OCI-LY7 (cell line): Measurements from ENCODE around the gene STPG4.

Experiments used
- CTCF ChIP-seq: fragments of 200-600 bp; sonication (generic); conservative IDR thresholded peaks from 2 replicates; pipeline ENCODE4 v1.5.1; 2014; ENCODE audit warnings: mild to moderate bottlenecking, antibody characterized with exemption, low read length, moderate library complexity, mixed read lengths
- EZH2phosphoT487 ChIP-seq: fragments of 200-600 bp; sonication (generic); IDR thresholded peaks from 2 replicates; pipeline ENCODE4 v1.6.1; 2018; ENCODE audit warnings: low read depth, borderline replicate concordance, mild to moderate bottlenecking, mixed run types, antibody characterized with exemption, low read length, moderate library complexity, mixed read lengths

GRCh38 chr2:47083886-47084687, 71.0 kb downstream of the STPG4 start:
- TF ChIP-seq CTCF = no peak
- no peak for TF ChIP-seq EZH2phosphoT487
